CD14-positive monocyte (primary cell): ENCODE results near the gene MTUS2. TPM values are rescaled to one million over a fixed set of nuclear protein-coding genes. Genes with fewer than 3 reads are reported as not detected.

Experiments
- DNase-seq, 3 donors: peaks; one replicate each; pipeline ENCODE4 v3.0.0-alpha.2; 2011 to 2022
- H2AFZ ChIP-seq: 2 replicates; pipeline ENCODE4 v1.6.0; 2012; ENCODE audit warnings: mild to moderate bottlenecking, low read depth, low read length, inconsistent platforms; ENCODE audit not compliant: insufficient read depth, poor library complexity, severe bottlenecking
- H3K27ac ChIP-seq, 2 donors: 1 replicate in 1 of 2; 2 replicates in 1 of 2; pipeline ENCODE4 v1.5.1; 2012 to 2013; ENCODE audit warnings: low read length in 2 of 2, control low read depth in 1 of 2, inconsistent platforms in 1 of 2, low read depth in 1 of 2, mild to moderate bottlenecking in 1 of 2
- H3K27me3 ChIP-seq, 2 donors: one replicate each; pipeline versions ENCODE4 v1.6.0 to v1.6.1; 2011 to 2013; ENCODE audit warnings: low read length in 2 of 2; ENCODE audit not compliant: control insufficient read depth in 2 of 2, insufficient read depth in 2 of 2
- H3K36me3 ChIP-seq, 2 donors: replicated peaks in 1 of 2; 1 replicate in 1 of 2; 2 replicates in 1 of 2; pipeline versions ENCODE4 v1.5.1 to v1.6.1; 2012 to 2013; ENCODE audit warnings: low read length in 2 of 2, control low read depth in 1 of 2, inconsistent platforms in 1 of 2, mild to moderate bottlenecking in 1 of 2; ENCODE audit not compliant: insufficient read depth in 2 of 2, control insufficient read depth in 1 of 2
- H3K4me1 ChIP-seq, 2 donors: 1 replicate in 1 of 2; 2 replicates in 1 of 2; pipeline versions ENCODE4 v1.5.1 to v1.6.1; 2012 to 2013; ENCODE audit warnings: low read length in 2 of 2, control low read depth in 1 of 2, inconsistent platforms in 1 of 2, mild to moderate bottlenecking in 1 of 2, moderate library complexity in 1 of 2; ENCODE audit not compliant: insufficient read depth in 2 of 2, control insufficient read depth in 1 of 2
- H3K4me2 ChIP-seq: replicated peaks from 2 replicates; pipeline ENCODE3; 2012; ENCODE audit warnings: low read length, moderate library complexity, mild to moderate bottlenecking; ENCODE audit not compliant: poor library complexity, severe bottlenecking; ENCODE audit errors: extremely low read depth
- H3K4me3 ChIP-seq, 3 experiments: fragments of 200-600 bp in 1 of 3; sonication (generic) in 1 of 3; replicated peaks in 1 of 3; 1 replicate in 2 of 3; 2 replicates in 1 of 3; pipeline ENCODE4 v1.5.1; 2011 to 2013; ENCODE audit warnings: low read length in 3 of 3, mild to moderate bottlenecking in 3 of 3, control low read depth in 2 of 3, low read depth in 2 of 3, inconsistent platforms in 1 of 3, moderate library complexity in 1 of 3
- H3K79me2 ChIP-seq: 2 replicates; pipeline ENCODE4 v1.6.0; 2012; ENCODE audit warnings: mild to moderate bottlenecking, control low read depth, inconsistent platforms, low read length, moderate library complexity; ENCODE audit not compliant: insufficient read depth
- H3K9ac ChIP-seq: 2 replicates; pipeline ENCODE4 v1.6.0; 2017; ENCODE audit warnings: low read length, mild to moderate bottlenecking; ENCODE audit not compliant: insufficient read depth, poor library complexity, severe bottlenecking
- H3K9me3 ChIP-seq, 2 donors: replicated peaks in 1 of 2; 1 replicate in 1 of 2; 2 replicates in 1 of 2; pipeline versions ENCODE4 v1.5.1 to v1.6.1; 2012 to 2013; ENCODE audit warnings: low read length in 2 of 2, control low read depth in 1 of 2; ENCODE audit not compliant: control insufficient read depth in 1 of 2, insufficient read depth in 1 of 2
- H4K20me1 ChIP-seq: 2 replicates; pipeline ENCODE4 v1.6.0; 2012; ENCODE audit warnings: mild to moderate bottlenecking, low read length, control low read depth, moderate library complexity; ENCODE audit not compliant: insufficient read depth
- H3K27ac Mint-ChIP-seq, 7 donors: one replicate each; pipeline ENCODE4 v1.8.0; 2020; ENCODE audit warnings: mild to moderate bottlenecking in 7 of 7, mixed read lengths in 7 of 7, moderate library complexity in 6 of 7, inconsistent platforms in 2 of 7
- H3K27me3 Mint-ChIP-seq, 3 donors: one replicate each; pipeline ENCODE4 v1.8.0; 2021 to 2022; ENCODE audit warnings: low read depth in 3 of 3, mild to moderate bottlenecking in 3 of 3, mixed read lengths in 3 of 3, moderate library complexity in 3 of 3, inconsistent platforms in 1 of 3
- H3K36me3 Mint-ChIP-seq, 2 donors: one replicate each; pipeline ENCODE4 v1.8.0; 2020; ENCODE audit warnings: mixed read lengths in 2 of 2, inconsistent platforms in 1 of 2, mild to moderate bottlenecking in 1 of 2
- H3K4me1 Mint-ChIP-seq: one replicate; pipeline ENCODE4 v1.8.0; 2020; ENCODE audit warnings: mild to moderate bottlenecking, mixed read lengths
- H3K4me3 Mint-ChIP-seq, 2 donors: one replicate each; pipeline ENCODE4 v1.8.0; 2020; ENCODE audit warnings: mild to moderate bottlenecking in 2 of 2, mixed read lengths in 2 of 2, moderate library complexity in 1 of 2
- H3K9me3 Mint-ChIP-seq, 7 donors: one replicate each; pipeline ENCODE4 v1.8.0; 2020 to 2022; ENCODE audit warnings: mixed read lengths in 7 of 7, mild to moderate bottlenecking in 6 of 7, moderate library complexity in 6 of 7, inconsistent platforms in 2 of 7
- CTCF ChIP-seq: fragments of 200-600 bp; IDR thresholded peaks from one replicate; pipeline ENCODE4 v1.8.0; 2022; ENCODE audit warnings: antibody characterized with exemption, mild to moderate bottlenecking
- WGBS: methylation state at CpG from one replicate; pipeline ENCODE4 v1.1.5; 2013; ENCODE audit warnings: missing lambda C conversion rate; ENCODE audit not compliant: insufficient coverage; 5-methylcytosine and 5-hydroxymethylcytosine counted together
- intact Hi-C, 2 donors: fragments of 100-400 bp; cut with micrococcal nuclease; formaldehyde crosslinking; loops; one replicate each; pipeline versions ENCODE4 v1.15.0 to v1.15.1; 2023
- polyA plus RNA-seq, 3 donors: library from polyadenylated mRNA; depleted of rRNA in 1 of 3; unstranded in 2 of 3; stranded (reverse) in 1 of 3; fragments of 300-500 nt in 2 of 3; fragments of >200 nt in 1 of 3; fragmentation: Illumina TruSeq in 2 of 3; gene quantifications; 1 replicate in 2 of 3; 2 replicates in 1 of 3; pipeline ENCODE4 v1.2.3, GENCODE V29; 2012 to 2021

The MTUS2 gene
- polyA plus RNA-seq, 3 donors, result 0.04 TPM; not detected in 2

GRCh38 chr13:28964803-28965202, 144.7 kb downstream of the MTUS2 start:
- intact Hi-C loops, result no loop called here
- no peaks in the 10 kb centered on the region for H4K20me1 ChIP-seq
- no peak for TF ChIP-seq CTCF
- no peak overlapping the region for H2AFZ ChIP-seq
- Mint-ChIP-seq H3K36me3 (no peaks in the 10 kb centered on the region), H3K27ac (no peak overlapping the region), H3K9me3 (peaks cover 0 to 4% (median 0%) of the 10 kb centered on the region in 7 donors), H3K4me1 (no peaks in the 10 kb centered on the region), H3K27me3 (peaks cover 0 to 3% (median 2%) of the 10 kb centered on the region in 3 donors), H3K4me3 (no peak overlapping the region)
- no peak overlapping the region for H3K27ac ChIP-seq
- no peak overlapping the region for H3K4me2 ChIP-seq
- H3K36me3 ChIP-seq, result no peaks in the 10 kb centered on the region
- no peak for DNase-seq
- peaks cover 0 to 2% of the 10 kb centered on the region in 2 donors for H3K27me3 ChIP-seq
- WGBS, result no CpG with 5 or more reads among the region's 8 CpGs
- H3K79me2 ChIP-seq, result no peaks in the 10 kb centered on the region
- no peaks in the 10 kb centered on the region for H3K4me1 ChIP-seq
- no peak overlapping the region for H3K4me3 ChIP-seq
- H3K9me3 ChIP-seq, result no peaks in the 10 kb centered on the region
- H3K9ac ChIP-seq, result no peak overlapping the region

- H3K4me3 Mint-ChIP-seq, result no peak overlapping the region
Observed at GRCh38 chr13:28967029-28967915, 147.1 kb downstream of the MTUS2 start.

More at GRCh38 chr13:28967029-28967915, 147.1 kb downstream of the MTUS2 start:
- Histone ChIP-seq H3K9me3 (no peaks in the 10 kb centered on the region), H3K4me3 (no peak overlapping the region), H4K20me1 (no peaks in the 10 kb centered on the region), H3K9ac (no peak overlapping the region), H3K36me3 (no peaks in the 10 kb centered on the region), H3K27ac (no peak overlapping the region), H2AFZ (no peak overlapping the region), H3K4me2 (no peak overlapping the region), H3K4me1 (no peaks in the 10 kb centered on the region), H3K27me3 (peaks cover 0 to 2% of the 10 kb centered on the region in 2 donors), H3K79me2 (no peaks in the 10 kb centered on the region)
- H3K9me3 Mint-ChIP-seq, result peaks cover 0 to 2% (median 0%) of the 10 kb centered on the region in 7 donors
- intact Hi-C loops, result no loop called here
- H3K27me3 Mint-ChIP-seq, result peaks cover 0 to 7% (median 0%) of the 10 kb centered on the region in 3 donors
- no peaks in the 10 kb centered on the region for H3K36me3 Mint-ChIP-seq
- no peak for TF ChIP-seq CTCF
- no peaks in the 10 kb centered on the region for H3K4me1 Mint-ChIP-seq
- H3K27ac Mint-ChIP-seq, result no peak overlapping the region
- no peak for DNase-seq
- 83% methylated on average over 1 of the region's 4 CpGs for WGBS
